CD14-positive monocyte (primary cell): ENCODE results near the gene GPATCH1. TPM values are rescaled to one million over a fixed set of nuclear protein-coding genes. Genes with fewer than 3 reads are reported as not detected.

Experiments used
- DNase-seq, 3 donors: peaks; one replicate each; pipeline ENCODE4 v3.0.0-alpha.2; 2011 to 2022
- H2AFZ ChIP-seq: 2 replicates; pipeline ENCODE4 v1.6.0; 2012; ENCODE audit warnings: mild to moderate bottlenecking, low read depth, low read length, inconsistent platforms; ENCODE audit not compliant: insufficient read depth, poor library complexity, severe bottlenecking
- H3K27ac ChIP-seq, 2 donors: 1 replicate in 1 of 2; 2 replicates in 1 of 2; pipeline ENCODE4 v1.5.1; 2012 to 2013; ENCODE audit warnings: low read length in 2 of 2, control low read depth in 1 of 2, inconsistent platforms in 1 of 2, low read depth in 1 of 2, mild to moderate bottlenecking in 1 of 2
- H3K27me3 ChIP-seq, 2 donors: one replicate each; pipeline versions ENCODE4 v1.6.0 to v1.6.1; 2011 to 2013; ENCODE audit warnings: low read length in 2 of 2; ENCODE audit not compliant: control insufficient read depth in 2 of 2, insufficient read depth in 2 of 2
- H3K36me3 ChIP-seq, 2 donors: replicated peaks in 1 of 2; 1 replicate in 1 of 2; 2 replicates in 1 of 2; pipeline versions ENCODE4 v1.5.1 to v1.6.1; 2012 to 2013; ENCODE audit warnings: low read length in 2 of 2, control low read depth in 1 of 2, inconsistent platforms in 1 of 2, mild to moderate bottlenecking in 1 of 2; ENCODE audit not compliant: insufficient read depth in 2 of 2, control insufficient read depth in 1 of 2
- H3K4me1 ChIP-seq, 2 donors: 1 replicate in 1 of 2; 2 replicates in 1 of 2; pipeline versions ENCODE4 v1.5.1 to v1.6.1; 2012 to 2013; ENCODE audit warnings: low read length in 2 of 2, control low read depth in 1 of 2, inconsistent platforms in 1 of 2, mild to moderate bottlenecking in 1 of 2, moderate library complexity in 1 of 2; ENCODE audit not compliant: insufficient read depth in 2 of 2, control insufficient read depth in 1 of 2
- H3K4me2 ChIP-seq: replicated peaks from 2 replicates; pipeline ENCODE3; 2012; ENCODE audit warnings: low read length, moderate library complexity, mild to moderate bottlenecking; ENCODE audit not compliant: poor library complexity, severe bottlenecking; ENCODE audit errors: extremely low read depth
- H3K4me3 ChIP-seq, 3 experiments: fragments of 200-600 bp in 1 of 3; sonication (generic) in 1 of 3; replicated peaks in 1 of 3; 1 replicate in 2 of 3; 2 replicates in 1 of 3; pipeline ENCODE4 v1.5.1; 2011 to 2013; ENCODE audit warnings: low read length in 3 of 3, mild to moderate bottlenecking in 3 of 3, control low read depth in 2 of 3, low read depth in 2 of 3, inconsistent platforms in 1 of 3, moderate library complexity in 1 of 3
- H3K79me2 ChIP-seq: 2 replicates; pipeline ENCODE4 v1.6.0; 2012; ENCODE audit warnings: mild to moderate bottlenecking, control low read depth, inconsistent platforms, low read length, moderate library complexity; ENCODE audit not compliant: insufficient read depth
- H3K9ac ChIP-seq: 2 replicates; pipeline ENCODE4 v1.6.0; 2017; ENCODE audit warnings: low read length, mild to moderate bottlenecking; ENCODE audit not compliant: insufficient read depth, poor library complexity, severe bottlenecking
- H3K9me3 ChIP-seq, 2 donors: replicated peaks in 1 of 2; 1 replicate in 1 of 2; 2 replicates in 1 of 2; pipeline versions ENCODE4 v1.5.1 to v1.6.1; 2012 to 2013; ENCODE audit warnings: low read length in 2 of 2, control low read depth in 1 of 2; ENCODE audit not compliant: control insufficient read depth in 1 of 2, insufficient read depth in 1 of 2
- H4K20me1 ChIP-seq: 2 replicates; pipeline ENCODE4 v1.6.0; 2012; ENCODE audit warnings: mild to moderate bottlenecking, low read length, control low read depth, moderate library complexity; ENCODE audit not compliant: insufficient read depth
- H3K27ac Mint-ChIP-seq, 7 donors: one replicate each; pipeline ENCODE4 v1.8.0; 2020; ENCODE audit warnings: mild to moderate bottlenecking in 7 of 7, mixed read lengths in 7 of 7, moderate library complexity in 6 of 7, inconsistent platforms in 2 of 7
- H3K27me3 Mint-ChIP-seq, 3 donors: one replicate each; pipeline ENCODE4 v1.8.0; 2021 to 2022; ENCODE audit warnings: low read depth in 3 of 3, mild to moderate bottlenecking in 3 of 3, mixed read lengths in 3 of 3, moderate library complexity in 3 of 3, inconsistent platforms in 1 of 3
- H3K36me3 Mint-ChIP-seq, 2 donors: one replicate each; pipeline ENCODE4 v1.8.0; 2020; ENCODE audit warnings: mixed read lengths in 2 of 2, inconsistent platforms in 1 of 2, mild to moderate bottlenecking in 1 of 2
- H3K4me1 Mint-ChIP-seq: one replicate; pipeline ENCODE4 v1.8.0; 2020; ENCODE audit warnings: mild to moderate bottlenecking, mixed read lengths
- H3K4me3 Mint-ChIP-seq, 2 donors: one replicate each; pipeline ENCODE4 v1.8.0; 2020; ENCODE audit warnings: mild to moderate bottlenecking in 2 of 2, mixed read lengths in 2 of 2, moderate library complexity in 1 of 2
- H3K9me3 Mint-ChIP-seq, 7 donors: one replicate each; pipeline ENCODE4 v1.8.0; 2020 to 2022; ENCODE audit warnings: mixed read lengths in 7 of 7, mild to moderate bottlenecking in 6 of 7, moderate library complexity in 6 of 7, inconsistent platforms in 2 of 7
- CTCF ChIP-seq: fragments of 200-600 bp; IDR thresholded peaks from one replicate; pipeline ENCODE4 v1.8.0; 2022; ENCODE audit warnings: antibody characterized with exemption, mild to moderate bottlenecking
- WGBS: methylation state at CpG from one replicate; pipeline ENCODE4 v1.1.5; 2013; ENCODE audit warnings: missing lambda C conversion rate; ENCODE audit not compliant: insufficient coverage; 5-methylcytosine and 5-hydroxymethylcytosine counted together
- intact Hi-C, 2 donors: fragments of 100-400 bp; cut with micrococcal nuclease; formaldehyde crosslinking; loops; one replicate each; pipeline versions ENCODE4 v1.15.0 to v1.15.1; 2023
- polyA plus RNA-seq, 3 donors: library from polyadenylated mRNA; depleted of rRNA in 1 of 3; unstranded in 2 of 3; stranded (reverse) in 1 of 3; fragments of 300-500 nt in 2 of 3; fragments of >200 nt in 1 of 3; fragmentation: Illumina TruSeq in 2 of 3; gene quantifications; 1 replicate in 2 of 3; 2 replicates in 1 of 3; pipeline ENCODE4 v1.2.3, GENCODE V29; 2012 to 2021

Gene GPATCH1
- polyA plus RNA-seq, 3 donors: 1.4 to 6.8 (median 4.0) TPM

- H3K4me1 Mint-ChIP-seq: no peaks in the 10 kb centered on the region
- peaks cover 0 to 6% (median 0%) of the 10 kb centered on the region in 7 donors for H3K9me3 Mint-ChIP-seq
- Histone ChIP-seq H3K4me1 (no peaks in the 10 kb centered on the region), H3K27me3 (no peaks in the 10 kb centered on the region), H3K9ac (no peak overlapping the region), H3K4me2 (no peak overlapping the region), H4K20me1 (no peaks in the 10 kb centered on the region), H3K79me2 (no peaks in the 10 kb centered on the region), H3K4me3 (no peak overlapping the region), H2AFZ (no peak overlapping the region), H3K9me3 (no peaks in the 10 kb centered on the region), H3K36me3 (no peaks in the 10 kb centered on the region), H3K27ac (no peak overlapping the region)
- H3K27ac Mint-ChIP-seq: no peak overlapping the region
- no peak for TF ChIP-seq CTCF
- H3K36me3 Mint-ChIP-seq: no peaks in the 10 kb centered on the region
- 75% methylated on average over 7 of the region's 8 CpGs for WGBS
- H3K27me3 Mint-ChIP-seq: peaks cover 9 to 19% (median 9%) of the 10 kb centered on the region in 3 donors
- H3K4me3 Mint-ChIP-seq: no peak overlapping the region
- no peak for DNase-seq
- intact Hi-C loops: no loop called here
These were observed 26.4 kb upstream of the GPATCH1 start for GRCh38 chr19:33054623-33055022.

DNA sequence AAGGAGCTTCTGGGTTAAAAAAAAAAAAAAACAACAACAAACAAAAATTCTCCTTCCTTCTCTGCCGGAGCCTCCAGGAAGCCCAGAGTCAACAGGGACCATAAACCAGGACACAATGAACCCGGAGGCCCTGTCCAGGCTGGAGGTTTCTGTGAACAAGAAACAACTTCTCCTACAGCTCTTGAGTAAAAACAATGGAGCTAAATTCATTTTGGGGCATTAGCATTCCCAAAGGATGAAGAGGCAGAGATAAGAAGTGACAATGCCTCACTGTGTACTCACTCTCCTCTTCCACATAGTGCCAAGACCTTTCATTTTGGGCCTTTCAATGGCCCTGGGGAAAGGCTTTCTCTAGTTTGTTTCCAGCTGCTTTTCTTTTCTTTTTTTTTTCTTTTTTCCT lies 25.3 kb upstream of the GPATCH1 start:
- Histone ChIP-seq H3K4me3 (no peak overlapping the region), H2AFZ (no peak overlapping the region), H3K4me2 (no peak overlapping the region), H3K79me2 (no peaks in the 10 kb centered on the region), H3K9me3 (no peaks in the 10 kb centered on the region), H3K4me1 (no peaks in the 10 kb centered on the region), H3K27ac (no peak overlapping the region), H3K27me3 (no peaks in the 10 kb centered on the region), H3K36me3 (no peaks in the 10 kb centered on the region), H3K9ac (no peak overlapping the region), H4K20me1 (no peaks in the 10 kb centered on the region)
- peaks cover 0 to 6% (median 0%) of the 10 kb centered on the region in 7 donors for H3K9me3 Mint-ChIP-seq
- H3K27ac Mint-ChIP-seq: no peak overlapping the region
- H3K36me3 Mint-ChIP-seq: no peaks in the 10 kb centered on the region
- no peak overlapping the region for H3K4me3 Mint-ChIP-seq
- DNase-seq: no peak
- H3K4me1 Mint-ChIP-seq: no peaks in the 10 kb centered on the region
- H3K27me3 Mint-ChIP-seq: peaks cover 12 to 23% (median 14%) of the 10 kb centered on the region in 3 donors
- intact Hi-C loops: no loop called here
- no peak for TF ChIP-seq CTCF
- 0% methylated on average over 1 of the region's 2 CpGs for WGBS
